SW480 (cell line): Measurements from ENCODE around the gene ACP2.
A peak's percentile ranks its signal among the peaks of the same experiment; 100 is the strongest.

Experiments used
- DNase-seq: peaks from one replicate; pipeline ENCODE4 v3.0.0-alpha.2; 2016; ENCODE audit warnings: low spot score

The ACP2 gene, protein sequence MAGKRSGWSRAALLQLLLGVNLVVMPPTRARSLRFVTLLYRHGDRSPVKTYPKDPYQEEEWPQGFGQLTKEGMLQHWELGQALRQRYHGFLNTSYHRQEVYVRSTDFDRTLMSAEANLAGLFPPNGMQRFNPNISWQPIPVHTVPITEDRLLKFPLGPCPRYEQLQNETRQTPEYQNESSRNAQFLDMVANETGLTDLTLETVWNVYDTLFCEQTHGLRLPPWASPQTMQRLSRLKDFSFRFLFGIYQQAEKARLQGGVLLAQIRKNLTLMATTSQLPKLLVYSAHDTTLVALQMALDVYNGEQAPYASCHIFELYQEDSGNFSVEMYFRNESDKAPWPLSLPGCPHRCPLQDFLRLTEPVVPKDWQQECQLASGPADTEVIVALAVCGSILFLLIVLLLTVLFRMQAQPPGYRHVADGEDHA

DNA sequence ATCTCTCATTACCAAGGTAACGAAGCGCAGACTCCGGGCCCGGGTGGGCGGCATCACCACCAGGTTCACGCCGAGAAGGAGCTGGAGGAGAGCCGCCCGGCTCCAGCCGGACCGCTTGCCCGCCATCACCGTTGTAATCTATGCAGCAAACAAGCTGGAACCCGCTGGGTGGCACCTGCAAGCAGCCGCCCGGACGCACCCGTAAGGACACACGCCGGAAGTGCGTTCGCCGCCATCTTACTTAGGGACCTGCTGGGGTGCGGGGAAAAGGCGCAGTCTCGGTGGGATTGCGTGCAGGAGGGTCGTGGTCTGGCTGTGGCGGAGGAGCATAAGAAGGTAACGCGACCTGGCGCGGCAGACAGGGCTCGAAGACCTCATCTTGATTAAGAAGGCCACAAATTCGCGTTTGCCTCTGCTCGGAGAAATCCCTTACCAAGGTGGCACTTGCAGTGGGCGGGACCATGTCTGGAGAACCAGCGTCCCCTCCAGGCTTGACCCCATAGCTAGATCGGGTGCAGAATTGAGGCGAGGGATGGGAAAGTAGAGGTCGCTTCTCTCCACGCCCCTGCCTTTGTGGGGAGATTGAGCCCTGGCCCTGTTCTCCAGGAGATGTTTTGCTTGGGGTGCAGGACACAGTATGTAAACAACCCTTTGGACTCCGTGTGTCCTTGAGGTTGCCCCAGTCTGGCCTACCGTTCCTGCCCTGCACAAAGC is at the start of gene ACP2:
Gene ACP2, minus strand, starts transcription at position 151 of the 714 bp plus-strand sequence. Its CDS starts 25 bp downstream, at position 126.
- DNase-seq: peak; percentile 89

GRCh38 chr11:47296045-47296444 is 47.4 kb upstream of the ACP2 start:
- DNase-seq: no peak

- DNase-seq: no peak
Observed at GRCh38 chr11:47295385-47295784, 46.8 kb upstream of the ACP2 start.

GRCh38 chr11:47289856-47290255 is 41.2 kb upstream of the ACP2 start:
- no peak for DNase-seq

DNA sequence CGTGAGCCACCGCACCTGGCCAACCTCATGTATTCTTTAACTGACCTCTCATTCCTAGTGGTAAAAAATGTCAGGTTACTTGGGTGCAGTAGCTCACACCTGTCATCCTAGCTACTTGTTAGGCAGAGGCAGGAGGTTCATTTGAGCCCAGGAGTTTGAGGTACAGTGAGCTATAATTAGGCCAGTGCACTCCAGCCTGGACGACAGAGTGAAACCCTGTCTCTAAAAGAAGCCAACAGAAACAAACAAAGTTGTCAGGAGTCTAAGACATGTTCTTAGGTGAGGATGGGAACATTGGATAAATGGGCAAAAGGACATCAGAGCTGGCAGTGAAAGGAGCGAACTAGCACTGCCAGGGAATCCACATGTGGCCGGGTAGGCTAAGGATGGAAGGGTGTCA is 39.5 kb upstream of the ACP2 start:
- no peak for DNase-seq

DNA sequence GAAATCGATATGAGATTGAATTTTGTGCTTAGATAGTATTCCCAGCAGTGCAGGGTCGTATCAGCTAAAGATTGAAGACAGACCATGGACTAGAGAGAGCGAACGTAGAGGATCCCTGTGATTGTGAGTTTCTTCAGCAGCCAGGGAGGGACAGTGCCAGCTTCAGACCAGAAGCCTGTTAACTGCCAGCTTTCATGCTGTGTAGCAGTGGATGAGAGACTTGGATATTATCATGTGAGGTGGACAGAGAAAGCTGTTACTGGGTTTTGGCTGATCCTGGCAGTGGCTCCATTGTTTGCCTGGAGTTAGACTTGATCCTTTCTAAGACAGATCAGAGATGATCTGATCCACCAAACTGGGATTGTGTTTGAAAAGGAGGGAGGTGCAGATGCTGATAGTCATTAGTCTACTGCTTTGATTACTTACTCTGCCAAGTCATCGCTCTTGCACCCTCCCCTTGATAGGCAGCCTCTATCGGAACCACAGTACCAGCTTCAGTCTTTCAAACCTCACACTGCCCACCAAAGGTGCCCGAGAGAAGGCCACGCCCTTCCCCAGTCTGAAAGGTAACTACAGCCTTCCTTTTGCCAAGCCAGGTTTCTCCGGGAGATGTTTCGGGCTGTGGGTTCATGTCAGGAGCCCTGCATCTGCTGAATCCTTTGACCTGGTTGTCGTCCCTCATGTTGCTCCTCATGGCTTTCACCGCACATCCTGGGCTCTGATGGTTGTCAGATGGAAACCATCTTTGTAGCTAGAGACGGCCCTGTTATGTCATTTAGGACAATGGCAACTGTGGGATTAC is 37.6 kb upstream of the ACP2 start:
- no peak for DNase-seq

DNA sequence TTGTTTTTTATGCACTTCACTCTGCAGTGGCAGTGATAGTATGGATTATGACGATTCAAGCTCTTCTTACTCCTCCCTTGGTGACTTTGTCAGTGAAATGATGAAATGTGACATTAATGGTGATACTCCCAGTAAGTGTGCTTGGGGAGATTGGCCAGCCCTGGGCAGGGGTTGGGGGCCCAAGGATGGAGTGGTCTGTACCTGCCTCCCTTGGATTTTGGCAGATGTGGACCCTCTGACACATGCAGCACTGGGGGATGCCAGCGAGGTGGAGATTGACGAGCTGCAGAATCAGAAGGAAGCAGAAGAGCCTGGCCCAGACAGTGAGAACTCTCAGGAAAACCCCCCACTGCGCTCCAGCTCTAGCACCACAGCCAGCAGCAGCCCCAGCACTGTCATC is 35.5 kb upstream of the ACP2 start:
- no peak for DNase-seq

- no peak for DNase-seq
Observed at GRCh38 chr11:47282462-47282861, 33.8 kb upstream of the ACP2 start.

- DNase-seq: no peak
Observed at GRCh38 chr11:47280860-47281259, 32.2 kb upstream of the ACP2 start.

DNA sequence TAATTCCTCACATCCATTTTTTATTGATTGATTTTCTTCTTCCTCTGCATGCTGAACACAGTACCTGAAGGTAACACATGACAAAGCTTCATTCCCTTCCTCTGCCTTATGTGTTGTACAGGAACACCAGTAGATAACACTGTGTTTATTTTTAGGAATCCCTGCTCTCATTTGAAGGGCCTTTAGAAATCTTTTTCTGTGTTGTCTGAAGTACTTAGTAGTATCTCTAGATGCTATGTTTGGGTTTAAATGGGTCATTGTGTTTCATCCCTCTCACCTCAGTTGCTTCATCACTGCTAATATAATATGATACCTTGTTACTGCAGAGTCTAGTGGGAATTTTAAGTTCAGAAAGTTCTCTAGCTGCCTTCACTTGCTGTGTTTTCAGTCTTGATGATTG is 31.5 kb upstream of the ACP2 start:
- no peak for DNase-seq

DNA sequence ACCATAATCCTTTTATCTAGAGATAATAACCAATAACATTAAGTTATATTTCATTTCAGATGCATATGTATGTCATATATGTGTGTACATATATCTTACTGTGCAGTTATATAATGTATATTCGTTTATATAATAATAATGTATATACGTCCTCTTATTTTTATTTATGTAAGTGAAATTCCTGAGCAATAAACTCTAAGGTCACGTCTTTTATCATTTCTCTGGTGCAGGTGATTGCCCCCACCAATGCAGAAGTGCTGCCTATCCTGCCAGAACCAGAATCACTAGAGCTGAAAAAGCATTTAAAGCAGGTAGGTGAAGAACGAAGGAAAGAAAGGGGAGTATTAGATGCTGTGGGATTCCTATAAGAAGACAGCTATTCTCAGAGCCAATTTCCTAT is 30.2 kb upstream of the ACP2 start:
- DNase-seq: no peak

- DNase-seq: no peak
Observed at GRCh38 chr11:47278058-47278457, 29.4 kb upstream of the ACP2 start.

DNA sequence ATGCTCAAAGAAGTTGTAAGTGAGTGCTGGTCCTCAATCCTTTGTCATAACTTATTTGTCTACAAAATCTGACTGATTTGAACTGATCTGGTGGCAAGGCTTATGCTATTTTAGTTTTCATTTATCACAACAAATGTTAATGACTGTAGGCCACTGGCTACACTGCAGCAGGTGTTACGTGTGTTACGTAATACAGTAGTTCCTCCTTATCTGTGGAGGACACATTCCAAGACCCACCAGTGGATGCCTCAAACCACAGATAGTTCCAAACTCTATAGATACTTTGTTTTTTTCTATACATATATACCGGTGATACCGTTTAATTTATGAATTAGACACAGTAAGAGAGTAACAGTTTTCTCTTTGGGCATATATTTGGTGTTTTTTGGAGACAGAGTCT is 28.3 kb upstream of the ACP2 start:
- no peak for DNase-seq

- no peak for DNase-seq
Observed at GRCh38 chr11:47274495-47275235, 26.1 kb upstream of the ACP2 start.

GRCh38 chr11:47272706-47273105 is 24.1 kb upstream of the ACP2 start:
- DNase-seq: no peak

- DNase-seq: peak; percentile 46
Observed at GRCh38 chr11:47271961-47272661, 23.5 kb upstream of the ACP2 start.

DNA sequence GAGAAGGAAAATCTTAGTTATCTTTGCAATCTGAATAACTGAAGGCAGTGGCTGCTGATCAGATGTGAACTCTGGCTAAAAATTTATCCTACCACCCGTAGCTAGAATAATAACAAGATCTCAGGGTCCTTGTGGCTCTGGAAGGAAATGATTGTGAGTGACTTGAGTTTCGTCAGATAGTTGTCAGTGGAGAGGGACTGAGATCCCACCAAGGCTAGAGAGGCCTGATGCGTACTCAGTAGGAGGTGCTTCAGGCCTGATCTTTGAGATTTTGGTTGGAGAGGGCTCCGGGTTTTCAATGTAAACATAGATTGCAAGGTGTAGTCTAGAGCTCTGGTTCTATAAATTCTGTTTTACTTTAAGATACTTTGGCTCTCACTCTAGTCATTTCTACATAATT is 22.7 kb upstream of the ACP2 start:
- DNase-seq: no peak

DNA sequence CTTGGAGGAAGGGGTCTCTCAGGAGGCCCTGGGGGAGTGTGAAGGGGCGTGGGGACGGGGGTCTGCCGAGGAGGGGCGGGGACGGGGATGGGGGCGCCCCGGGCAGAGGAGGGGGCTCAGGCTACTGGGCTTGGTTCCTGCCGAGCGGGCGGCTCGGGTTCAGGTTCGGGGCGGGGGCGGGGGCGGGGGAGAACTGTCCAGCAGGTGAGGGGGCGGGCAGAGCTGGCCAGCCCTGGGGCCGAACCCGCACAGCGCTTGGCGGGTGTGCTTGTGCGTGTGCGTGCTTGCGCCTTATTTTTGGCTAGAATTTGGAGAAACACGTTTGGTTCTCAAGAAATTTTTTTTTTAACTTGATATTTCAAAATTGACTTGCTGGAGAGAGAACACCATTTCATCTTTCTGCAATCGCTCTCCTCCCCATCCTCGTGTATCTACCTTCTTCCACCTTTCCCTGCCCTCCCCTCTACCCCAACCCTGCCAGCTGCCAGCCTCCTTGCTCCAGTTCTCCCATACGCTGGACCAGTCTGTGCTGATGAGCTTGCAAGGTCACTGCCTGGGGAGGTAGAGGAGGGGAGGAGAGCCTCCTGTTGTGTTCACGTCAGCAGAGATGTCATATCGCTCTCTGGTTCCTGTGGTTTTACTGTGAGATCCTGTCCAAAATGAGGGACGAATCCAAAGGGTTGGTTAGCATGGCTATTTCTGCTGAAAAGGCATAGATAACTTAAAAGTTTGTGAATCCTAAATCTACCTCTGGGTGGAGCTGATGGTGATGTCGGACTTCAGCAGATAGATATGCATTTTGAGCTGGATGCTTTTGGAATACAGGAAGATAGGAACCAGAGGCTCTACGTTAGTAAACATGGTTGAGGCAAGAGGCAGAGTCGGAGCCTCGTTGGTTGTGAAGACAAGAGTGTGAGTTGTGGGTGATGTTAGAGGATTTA is 22.0 kb upstream of the ACP2 start:
- DNase-seq: peak; percentile 52

DNA sequence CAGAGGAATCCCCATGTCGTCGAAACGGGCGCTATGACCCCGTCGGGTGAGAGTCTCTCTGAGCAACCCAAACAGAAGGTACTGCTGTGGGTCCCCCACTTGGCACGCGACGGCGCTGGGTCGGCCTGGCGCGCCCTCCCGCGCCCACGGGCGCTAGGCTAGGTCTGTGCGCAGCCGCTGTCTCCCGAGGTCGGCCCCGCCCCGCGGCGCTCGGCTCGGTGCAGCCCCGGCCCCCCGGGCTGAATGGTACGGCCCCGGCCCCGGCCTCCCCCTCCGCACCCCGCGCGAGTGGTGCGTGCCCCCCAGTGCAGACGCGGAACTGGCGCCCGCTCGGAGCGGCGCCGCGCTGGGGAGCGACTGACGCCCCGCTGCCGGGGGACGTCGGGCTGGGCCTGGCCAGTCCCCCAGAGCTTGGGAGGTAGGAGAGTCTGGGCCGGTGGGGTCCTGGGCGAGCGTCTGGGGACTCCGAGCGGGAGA is 21.3 kb upstream of the ACP2 start, which contains the start of gene MADD:
Gene MADD, plus strand, starts transcription at position 305 of the 477 bp plus-strand sequence.
- DNase-seq: peak; percentile 86
